Endometrial microvascular endothelial cells (primary cell): ENCODE data around the gene CCNO. TPM values are rescaled to one million over a fixed set of nuclear protein-coding genes. Genes with fewer than 3 reads are reported as not detected.

Source experiments
- total RNA-seq: library from RNA; depleted of rRNA; stranded (reverse); fragments of >200 nt; gene quantifications from one replicate; pipeline ENCODE4 v1.2.3, GENCODE V29; 2015; ENCODE audit errors: inconsistent ontology term

CCNO gene
- total RNA-seq, 1 donor from 2014 or later, result not detected

Other genes with a start within 250 kb of the CCNO start
- gene ESM1, start 248.0 kb downstream of the CCNO start, total RNA-seq, result 365 TPM
- gene GZMK, start 209.4 kb downstream of the CCNO start, total RNA-seq, result not detected
- not detected for gene GZMA, start 131.0 kb downstream of the CCNO start, total RNA-seq
- gene GPX8, start 73.4 kb downstream of the CCNO start, total RNA-seq, result 70.5 TPM
- gene CDC20B, start 60.4 kb downstream of the CCNO start, total RNA-seq, result not detected
- gene MCIDAS, start 6.3 kb downstream of the CCNO start, total RNA-seq, result not detected
- gene DHX29, start 74.1 kb upstream of the CCNO start, total RNA-seq, result 37.5 TPM
- gene MTREX, start 74.4 kb upstream of the CCNO start, total RNA-seq, result 85.1 TPM